Left lung (tissue), 10 donors: Measurements from ENCODE around the gene EHD1. TPM values are rescaled to one million over a fixed set of nuclear protein-coding genes. Genes with fewer than 3 reads are reported as not detected.

ENCODE experiments used
- ATAC-seq: fragments of 200-7000 bp; cut with Tn5 transposase; one replicate; pipeline ENCODE4 v1.9.1; 2020; ENCODE audit warnings: moderate library complexity
- DNase-seq, 4 donors: peaks; one replicate each; pipeline ENCODE4 v3.0.0-alpha.2; 2013 to 2020
- H3K27ac ChIP-seq, 2 donors: fragments of 200-600 bp; sonication (generic) in 1 of 2; one replicate each; pipeline versions ENCODE4 v1.5.0 to v1.8.0; 2020 to 2021
- H3K27me3 ChIP-seq, 2 donors: fragments of 200-600 bp; sonication (generic) in 1 of 2; one replicate each; pipeline versions ENCODE4 v1.5.0 to v1.8.0; 2020 to 2021
- H3K36me3 ChIP-seq, 2 donors: fragments of 200-600 bp; sonication (generic) in 1 of 2; one replicate each; pipeline versions ENCODE4 v1.5.0 to v1.8.0; 2020 to 2021
- H3K4me1 ChIP-seq, 2 donors: fragments of 200-600 bp; one replicate each; pipeline ENCODE4 v1.8.0; 2021
- H3K4me3 ChIP-seq, 2 donors: fragments of 200-600 bp; sonication (generic) in 1 of 2; one replicate each; pipeline versions ENCODE4 v1.5.0 to v1.8.0; 2020 to 2021; ENCODE audit warnings: mild to moderate bottlenecking in 1 of 2
- H3K9me3 ChIP-seq, 2 donors: fragments of 200-600 bp; sonication (generic) in 1 of 2; one replicate each; pipeline versions ENCODE4 v1.5.0 to v1.8.0; 2020 to 2021
- intact Hi-C, 2 donors: fragments of 100-400 bp; cut with DNase I; formaldehyde crosslinking; loops; one replicate each; pipeline versions ENCODE4 v1.11.2 to v1.14.2; 2022
- polyA plus RNA-seq, 6 donors: library from polyadenylated mRNA; unstranded; fragments of 120-200 nt; gene quantifications; one replicate each; pipeline ENCODE4 v1.2.1, GENCODE V29; 2013; ENCODE audit not compliant: insufficient read length in 6 of 6
- total RNA-seq, 2 donors: library from RNA; stranded (reverse); fragmentation: NEBNext Ultra II Directional; extraction: Animal tissue kit (Norgen Biotek cat#: 25700); gene quantifications; one replicate each; pipeline ENCODE4 v1.2.1, GENCODE V29; 2021
- TF ChIP-seq, protein P1 (sequence below), 2 donors: fragments of 200-600 bp; sonication (generic) in 1 of 2; IDR thresholded peaks; one replicate each; pipeline versions ENCODE4 v1.5.0 to v1.8.0; 2021; ENCODE audit warnings: antibody characterized with exemption in 2 of 2
- donor health status: DM: no; HTN: yes; CAD: no.
- donor health status: DM: no; HTN: no; CAD: no.

Gene EHD1
- total and polyA plus RNA-seq, 8 donors, result 44.7 to 153 (median 55.4) TPM

DNA sequence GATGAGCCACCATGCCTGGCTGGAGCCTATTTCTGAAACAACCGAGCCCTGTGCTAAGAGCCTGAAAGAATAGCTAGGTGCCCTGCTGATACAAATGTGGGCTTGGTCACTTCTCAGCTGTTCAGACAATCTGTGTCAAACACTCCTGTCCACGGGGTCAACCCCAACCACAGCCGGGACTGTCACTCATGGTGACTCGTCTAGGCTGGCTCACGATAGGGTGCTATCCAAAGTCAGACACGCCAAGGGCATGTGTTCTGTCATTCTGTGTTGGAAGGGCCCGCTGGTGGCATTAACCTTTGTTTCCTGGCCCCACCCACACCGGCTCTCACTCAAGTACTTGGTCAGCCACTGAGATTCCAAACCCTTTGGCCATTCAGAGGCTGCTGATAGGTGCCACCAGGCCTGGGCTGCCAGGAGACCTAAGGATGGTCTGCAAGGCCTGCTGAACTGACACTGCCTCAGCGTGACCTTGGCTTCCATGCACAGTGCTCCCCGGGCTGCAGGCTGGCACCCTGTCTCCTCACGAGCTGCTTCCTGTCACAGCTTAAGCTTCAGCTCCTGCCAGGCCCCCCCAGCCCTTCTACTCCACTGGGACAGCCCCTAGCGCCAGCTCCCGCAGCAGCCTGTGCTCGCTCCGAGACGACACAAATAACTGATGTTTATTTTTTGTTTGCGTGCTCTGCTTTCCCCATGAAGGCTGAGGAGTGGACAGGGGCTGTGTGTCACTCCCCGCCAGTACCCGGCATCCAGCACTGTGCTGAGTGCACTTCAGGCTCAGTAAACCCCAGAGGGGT, 19.8 kb downstream of the EHD1 start:
- Histone ChIP-seq H3K36me3 (peaks cover 0 to 59% of the 10 kb centered on the region in 2 donors), H3K4me1 (peaks cover 62 to 100% of the 10 kb centered on the region in 2 donors), H3K9me3 (no peaks in the 10 kb centered on the region), H3K27ac (peak overlapping the region; percentile 35 to 92), H3K27me3 (no peaks in the 10 kb centered on the region), H3K4me3 (peak overlapping the region in 1 of 2 donors; percentile 17)
- TF ChIP-seq, protein P1, sequence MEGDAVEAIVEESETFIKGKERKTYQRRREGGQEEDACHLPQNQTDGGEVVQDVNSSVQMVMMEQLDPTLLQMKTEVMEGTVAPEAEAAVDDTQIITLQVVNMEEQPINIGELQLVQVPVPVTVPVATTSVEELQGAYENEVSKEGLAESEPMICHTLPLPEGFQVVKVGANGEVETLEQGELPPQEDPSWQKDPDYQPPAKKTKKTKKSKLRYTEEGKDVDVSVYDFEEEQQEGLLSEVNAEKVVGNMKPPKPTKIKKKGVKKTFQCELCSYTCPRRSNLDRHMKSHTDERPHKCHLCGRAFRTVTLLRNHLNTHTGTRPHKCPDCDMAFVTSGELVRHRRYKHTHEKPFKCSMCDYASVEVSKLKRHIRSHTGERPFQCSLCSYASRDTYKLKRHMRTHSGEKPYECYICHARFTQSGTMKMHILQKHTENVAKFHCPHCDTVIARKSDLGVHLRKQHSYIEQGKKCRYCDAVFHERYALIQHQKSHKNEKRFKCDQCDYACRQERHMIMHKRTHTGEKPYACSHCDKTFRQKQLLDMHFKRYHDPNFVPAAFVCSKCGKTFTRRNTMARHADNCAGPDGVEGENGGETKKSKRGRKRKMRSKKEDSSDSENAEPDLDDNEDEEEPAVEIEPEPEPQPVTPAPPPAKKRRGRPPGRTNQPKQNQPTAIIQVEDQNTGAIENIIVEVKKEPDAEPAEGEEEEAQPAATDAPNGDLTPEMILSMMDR (IDR thresholded peaks at IDR 0.05), result no peak
- DNase-seq (peak in 1 of 4 donors; percentile 85), ATAC-seq (no peak)
- intact Hi-C loops, result no loop called here

DNA sequence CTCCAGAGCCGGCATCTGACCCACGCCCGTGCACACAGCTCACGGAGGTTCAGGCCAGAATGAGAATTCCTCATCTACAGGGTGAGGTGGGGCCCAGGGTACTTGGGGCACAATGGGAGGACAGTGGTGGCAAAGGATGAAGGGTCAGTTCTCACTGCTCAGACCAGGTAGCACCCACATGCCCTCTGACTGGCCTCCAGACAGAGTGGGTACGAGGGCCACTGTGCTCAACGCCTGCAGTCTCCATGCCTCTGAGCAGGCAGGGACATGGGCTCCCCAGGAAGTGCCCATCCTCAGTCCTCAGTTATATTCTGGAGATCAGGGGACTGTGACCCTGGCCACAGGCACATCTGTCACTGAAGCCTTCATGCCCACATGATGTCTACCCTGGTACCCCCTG, 20.9 kb downstream of the EHD1 start:
- no peaks in the 10 kb centered on the region for H3K27me3 ChIP-seq
- TF ChIP-seq, protein P1 (IDR thresholded peaks at IDR 0.05), result no peak
- H3K9me3 ChIP-seq, result no peaks in the 10 kb centered on the region
- intact Hi-C loops, result no loop called here
- H3K4me1 ChIP-seq, result peaks cover 52 to 100% of the 10 kb centered on the region in 2 donors
- DNase-seq, result no peak
- peak overlapping the region in 1 of 2 donors; percentile 92 for H3K27ac ChIP-seq
- H3K36me3 ChIP-seq, result peaks cover 0 to 71% of the 10 kb centered on the region in 2 donors
- no peak overlapping the region for H3K4me3 ChIP-seq
- no peak for ATAC-seq

DNA sequence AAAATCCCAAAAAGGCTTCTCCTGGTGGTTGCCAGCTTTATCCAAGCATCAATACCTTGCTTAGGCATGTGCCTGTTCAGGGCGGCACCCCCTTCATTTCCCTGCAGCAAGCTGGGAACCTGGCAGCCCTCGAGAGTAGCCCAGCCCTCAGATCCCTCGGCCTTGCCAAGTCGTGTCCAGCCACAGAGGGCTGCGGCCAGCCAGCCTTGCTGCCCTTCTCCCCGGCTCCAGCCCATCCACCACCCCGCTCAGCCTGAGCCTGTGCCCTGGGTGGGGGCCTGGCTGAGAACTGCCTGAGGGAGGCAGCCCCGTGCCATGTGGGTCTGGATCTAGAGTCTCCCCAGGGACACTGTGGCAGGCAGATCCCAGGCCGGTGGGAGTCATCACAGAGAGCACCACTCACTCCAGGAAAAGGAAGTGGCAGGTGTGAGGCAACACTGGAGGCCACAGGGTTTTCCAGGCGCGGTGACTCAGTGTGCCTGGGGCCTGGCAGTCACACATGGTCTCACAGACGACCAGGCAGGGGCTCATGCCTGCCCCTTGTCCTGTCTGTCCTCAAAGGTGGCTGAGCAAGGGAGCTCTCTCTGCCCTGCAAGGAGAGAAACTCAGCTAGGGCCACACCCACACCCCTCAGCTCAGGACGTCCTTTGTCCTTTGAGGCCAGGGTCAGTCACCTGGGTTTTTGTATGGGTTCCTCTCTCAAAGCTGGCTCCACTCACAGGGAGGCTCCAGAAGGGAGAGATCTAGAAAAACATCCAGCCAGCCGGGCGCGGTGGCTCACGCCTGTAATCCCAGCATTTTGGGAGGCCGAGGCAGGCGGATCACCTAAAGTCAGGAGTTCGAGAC, 21.8 kb downstream of the EHD1 start:
- DNase-seq (peak in 2 of 4 donors; percentile 85 to 94), ATAC-seq (peak; percentile 67)
- intact Hi-C loops, result no loop called here
- H3K9me3 ChIP-seq, result no peaks in the 10 kb centered on the region
- H3K4me1 ChIP-seq, result peaks cover 45 to 100% of the 10 kb centered on the region in 2 donors
- H3K27ac ChIP-seq, result peak overlapping the region; percentile 47 to 92
- peaks cover 0 to 80% of the 10 kb centered on the region in 2 donors for H3K36me3 ChIP-seq
- TF ChIP-seq, protein P1 (IDR thresholded peaks at IDR 0.05), result no peak
- peak overlapping the region in 1 of 2 donors; percentile 19 for H3K4me3 ChIP-seq
- H3K27me3 ChIP-seq, result no peaks in the 10 kb centered on the region

DNA sequence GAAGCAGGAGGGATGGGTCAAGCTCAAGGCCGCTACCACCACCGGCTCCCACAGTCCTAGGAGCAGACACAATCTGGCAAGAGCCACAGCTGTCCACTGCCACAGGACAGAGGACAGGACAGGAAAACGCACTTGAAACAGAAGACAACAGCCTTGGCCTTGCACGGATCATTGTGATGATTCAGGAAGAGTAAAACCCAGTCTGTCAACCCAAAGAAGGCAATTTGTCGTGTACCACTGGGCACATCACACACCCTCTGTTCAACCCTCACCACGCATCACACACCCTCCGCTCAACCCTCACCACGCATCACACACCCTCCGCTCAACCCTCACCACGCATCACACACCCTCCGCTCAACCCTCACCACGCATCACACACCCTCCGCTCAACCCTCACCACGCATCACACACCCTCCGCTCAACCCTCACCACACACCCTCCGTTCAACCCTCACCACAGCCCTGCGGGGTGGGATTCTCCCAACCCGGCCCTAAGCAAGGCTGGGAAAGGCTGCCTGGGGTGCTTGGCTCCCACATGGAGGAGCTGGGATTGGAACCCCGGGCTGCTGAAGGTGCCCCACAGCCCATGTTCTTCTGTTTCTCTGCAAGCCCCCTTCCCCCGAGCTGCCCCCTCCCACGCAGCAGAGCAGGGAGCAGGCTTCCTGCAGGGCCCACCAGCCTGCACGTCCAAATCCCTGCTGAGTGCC, 22.7 kb downstream of the EHD1 start:
- no peaks in the 10 kb centered on the region for H3K27me3 ChIP-seq
- ATAC-seq (no peak), DNase-seq (peak in 1 of 4 donors; percentile 61)
- peak overlapping the region in 1 of 2 donors; percentile 19 for H3K4me3 ChIP-seq
- TF ChIP-seq, protein P1 (IDR thresholded peaks at IDR 0.05), result no peak
- peaks cover 0 to 83% of the 10 kb centered on the region in 2 donors for H3K36me3 ChIP-seq
- no peaks in the 10 kb centered on the region for H3K9me3 ChIP-seq
- H3K27ac ChIP-seq, result peak overlapping the region; percentile 72 to 92
- intact Hi-C loops, result no loop called here
- peaks cover 45 to 100% of the 10 kb centered on the region in 2 donors for H3K4me1 ChIP-seq
